ENCODE data around the gene SPATA17. TPM values are rescaled to one million over a fixed set of nuclear protein-coding genes. Genes with fewer than 3 reads are reported as not detected.

The SPATA17 gene
- polyA plus RNA-seq, 1 donor (not counting 4 experiments of a cell fraction or from before 2014, with no cell fraction given): 1.8 TPM

GRCh38 chr1:217626321-217626720 lies 4.8 kb upstream of the SPATA17 start:
- DNase-seq (ENCODE audit: low read depth, low spot score): no peak
- TF ChIP-seq, protein P1, sequence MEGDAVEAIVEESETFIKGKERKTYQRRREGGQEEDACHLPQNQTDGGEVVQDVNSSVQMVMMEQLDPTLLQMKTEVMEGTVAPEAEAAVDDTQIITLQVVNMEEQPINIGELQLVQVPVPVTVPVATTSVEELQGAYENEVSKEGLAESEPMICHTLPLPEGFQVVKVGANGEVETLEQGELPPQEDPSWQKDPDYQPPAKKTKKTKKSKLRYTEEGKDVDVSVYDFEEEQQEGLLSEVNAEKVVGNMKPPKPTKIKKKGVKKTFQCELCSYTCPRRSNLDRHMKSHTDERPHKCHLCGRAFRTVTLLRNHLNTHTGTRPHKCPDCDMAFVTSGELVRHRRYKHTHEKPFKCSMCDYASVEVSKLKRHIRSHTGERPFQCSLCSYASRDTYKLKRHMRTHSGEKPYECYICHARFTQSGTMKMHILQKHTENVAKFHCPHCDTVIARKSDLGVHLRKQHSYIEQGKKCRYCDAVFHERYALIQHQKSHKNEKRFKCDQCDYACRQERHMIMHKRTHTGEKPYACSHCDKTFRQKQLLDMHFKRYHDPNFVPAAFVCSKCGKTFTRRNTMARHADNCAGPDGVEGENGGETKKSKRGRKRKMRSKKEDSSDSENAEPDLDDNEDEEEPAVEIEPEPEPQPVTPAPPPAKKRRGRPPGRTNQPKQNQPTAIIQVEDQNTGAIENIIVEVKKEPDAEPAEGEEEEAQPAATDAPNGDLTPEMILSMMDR (optimal IDR thresholded peaks at IDR 0.05 in 1 of 3, IDR thresholded peaks at IDR 0.05 in 1 of 3, conservative IDR thresholded peaks at IDR 0.05 in 1 of 3; ENCODE audit: extremely low read depth in 1 of 3, insufficient read depth in 2 of 3, low read length in 3 of 3): no peak
- no peak for TF ChIP-seq EZH2 (IDR thresholded peaks at IDR 0.05; ENCODE audit: low read length)
- H3K4me2 ChIP-seq (ENCODE audit: control insufficient read depth, extremely low read depth, insufficient read depth, low read depth, low read length): no peak overlapping the region
- dilution Hi-C loops (cut with MboI; ENCODE audit: extremely low pct_ligation_motif_present, low sequenced_read_pairs): no loop called here
- H3K27me3 ChIP-seq (ENCODE audit: control insufficient read depth, extremely low read depth, insufficient read depth, low read length): no peaks in the 10 kb centered on the region
- H3K9me1 ChIP-seq (ENCODE audit: control insufficient read depth, extremely low read depth, insufficient read depth, low read length): no peaks in the 10 kb centered on the region
- FAIRE-seq: no peak
- peaks cover 24% of the 10 kb centered on the region for H3K4me1 ChIP-seq (ENCODE audit: control insufficient read depth, extremely low read depth, insufficient read depth, low read length)
- H2AFZ ChIP-seq (ENCODE audit: control insufficient read depth, low read length): no peak overlapping the region
- no peak overlapping the region for H3K27ac ChIP-seq (ENCODE audit: control insufficient read depth, insufficient read depth, low read length)
- H4K20me1 ChIP-seq (ENCODE audit: control insufficient read depth, extremely low read depth, insufficient read depth, low read length): no peaks in the 10 kb centered on the region
- H3K36me3 ChIP-seq (ENCODE audit: control insufficient read depth in 2 of 2, extremely low read depth in 1 of 2, insufficient read depth in 2 of 2, low read length in 2 of 2): no peaks in the 10 kb centered on the region
- H3K4me3 ChIP-seq (ENCODE audit: control insufficient read depth in 2 of 3, extremely low read depth in 1 of 3, insufficient read depth in 2 of 3, low read depth in 1 of 3, low read length in 3 of 3): no peak overlapping the region
- peaks cover 93% of the 10 kb centered on the region for H3K79me2 ChIP-seq (ENCODE audit: control insufficient read depth, insufficient read depth, low read length)
- no peaks in the 10 kb centered on the region for H3K9me3 ChIP-seq (ENCODE audit: control insufficient read depth, low read depth, low read length)
- no peak overlapping the region for H3K9ac ChIP-seq (ENCODE audit: control insufficient read depth, extremely low read depth, insufficient read depth, low read length)

- H3K4me3 ChIP-seq (ENCODE audit: control insufficient read depth in 2 of 3, extremely low read depth in 1 of 3, insufficient read depth in 2 of 3, low read depth in 1 of 3, low read length in 3 of 3): no peak overlapping the region
- H3K4me1 ChIP-seq (ENCODE audit: control insufficient read depth, extremely low read depth, insufficient read depth, low read length): peaks cover 28% of the 10 kb centered on the region
- H3K36me3 ChIP-seq (ENCODE audit: control insufficient read depth in 2 of 2, extremely low read depth in 1 of 2, insufficient read depth in 2 of 2, low read length in 2 of 2): no peaks in the 10 kb centered on the region
- no peaks in the 10 kb centered on the region for H3K9me3 ChIP-seq (ENCODE audit: control insufficient read depth, low read depth, low read length)
- peak overlapping the region; percentile 22 for H3K9ac ChIP-seq (ENCODE audit: control insufficient read depth, extremely low read depth, insufficient read depth, low read length)
- dilution Hi-C loops (cut with MboI; ENCODE audit: extremely low pct_ligation_motif_present, low sequenced_read_pairs): no loop called here
- peaks cover 82% of the 10 kb centered on the region for H3K79me2 ChIP-seq (ENCODE audit: control insufficient read depth, insufficient read depth, low read length)
- H3K27me3 ChIP-seq (ENCODE audit: control insufficient read depth, extremely low read depth, insufficient read depth, low read length): no peaks in the 10 kb centered on the region
- FAIRE-seq: no peak
- no peaks in the 10 kb centered on the region for H4K20me1 ChIP-seq (ENCODE audit: control insufficient read depth, extremely low read depth, insufficient read depth, low read length)
- no peak for DNase-seq (ENCODE audit: low read depth, low spot score)
- no peaks in the 10 kb centered on the region for H3K9me1 ChIP-seq (ENCODE audit: control insufficient read depth, extremely low read depth, insufficient read depth, low read length)
- TF ChIP-seq, protein P1 (optimal IDR thresholded peaks at IDR 0.05 in 1 of 3, IDR thresholded peaks at IDR 0.05 in 1 of 3, conservative IDR thresholded peaks at IDR 0.05 in 1 of 3; ENCODE audit: extremely low read depth in 1 of 3, insufficient read depth in 2 of 3, low read length in 3 of 3): no peak
- TF ChIP-seq EZH2 (IDR thresholded peaks at IDR 0.05; ENCODE audit: low read length): no peak
- H2AFZ ChIP-seq (ENCODE audit: control insufficient read depth, low read length): no peak overlapping the region
- H3K4me2 ChIP-seq (ENCODE audit: control insufficient read depth, extremely low read depth, insufficient read depth, low read depth, low read length): peak overlapping the region; percentile 32
- H3K27ac ChIP-seq (ENCODE audit: control insufficient read depth, insufficient read depth, low read length): no peak overlapping the region
Observed at GRCh38 chr1:217627431-217627830, 3.7 kb upstream of the SPATA17 start.
